DOHH2 (cell line): ENCODE data around the gene NTRK1.

ENCODE experiments used
- H3F3A ChIP-seq: fragments of 200-600 bp; sonication (generic), shearing (Covaris generic); 2 replicates; pipeline ENCODE4 v1.6.0; 2016; ENCODE audit warnings: antibody characterized with exemption, mild to moderate bottlenecking; ENCODE audit not compliant: control insufficient read depth, insufficient read depth
- H3K27ac ChIP-seq: fragments of 200-600 bp; sonication (generic); 2 replicates; pipeline ENCODE4 v1.5.1; 2014; ENCODE audit warnings: low read depth, mild to moderate bottlenecking, low read length, moderate library complexity
- H3K27me3 ChIP-seq: fragments of 200-600 bp; sonication (generic); 2 replicates; pipeline ENCODE4 v1.6.1; 2014; ENCODE audit warnings: mild to moderate bottlenecking, low read length, mixed read lengths; ENCODE audit not compliant: control insufficient read depth
- H3K36me3 ChIP-seq: fragments of 200-600 bp; sonication (generic); 2 replicates; pipeline ENCODE4 v1.6.1; 2014; ENCODE audit warnings: mild to moderate bottlenecking, low read length, moderate library complexity, mixed read lengths; ENCODE audit not compliant: control insufficient read depth
- H3K4me1 ChIP-seq: fragments of 200-600 bp; sonication (generic); 2 replicates; pipeline ENCODE4 v1.6.1; 2014; ENCODE audit warnings: mild to moderate bottlenecking, low read length, mixed read lengths; ENCODE audit not compliant: control insufficient read depth
- H3K4me2 ChIP-seq: fragments of 200-600 bp; sonication (generic); 2 replicates; pipeline ENCODE4 v1.6.0; 2014; ENCODE audit warnings: mild to moderate bottlenecking, low read length, moderate library complexity
- H3K4me3 ChIP-seq: fragments of 200-600 bp; sonication (generic); 2 replicates; pipeline ENCODE4 v1.5.1; 2014; ENCODE audit warnings: mild to moderate bottlenecking, low read length, mixed read lengths
- H3K79me2 ChIP-seq: fragments of 200-600 bp; sonication (generic); 2 replicates; pipeline ENCODE4 v1.6.1; 2014; ENCODE audit warnings: mild to moderate bottlenecking, low read length, mixed read lengths; ENCODE audit not compliant: control insufficient read depth
- H3K9me2 ChIP-seq: fragments of 200-600 bp; sonication (generic); replicated peaks from 2 replicates; pipeline ENCODE4 v1.6.1; 2014; ENCODE audit warnings: mild to moderate bottlenecking, low read length, mixed read lengths; ENCODE audit not compliant: control insufficient read depth
- H3K9me3 ChIP-seq: fragments of 200-600 bp; sonication (generic); 2 replicates; pipeline ENCODE4 v1.6.1; 2014; ENCODE audit warnings: antibody characterized with exemption, low read length, mixed read lengths; ENCODE audit not compliant: control insufficient read depth, insufficient read depth
- H4K20me1 ChIP-seq: fragments of 200-600 bp; sonication (generic); 2 replicates; pipeline ENCODE4 v1.6.0; 2014; ENCODE audit warnings: low read depth, mild to moderate bottlenecking, antibody characterized with exemption, low read length, moderate library complexity; ENCODE audit not compliant: control insufficient read depth, insufficient read depth
- CTCF ChIP-seq: fragments of 200-600 bp; sonication (generic); IDR thresholded peaks from one replicate; pipeline ENCODE4 v1.5.1; 2014; ENCODE audit warnings: antibody characterized with exemption, mild to moderate bottlenecking, low read depth, low read length; ENCODE audit not compliant: poor library complexity, severe bottlenecking
- EZH2phosphoT487 ChIP-seq: fragments of 200-600 bp; sonication (generic); IDR thresholded peaks from 2 replicates; pipeline ENCODE4 v1.6.1; 2017; ENCODE audit warnings: borderline replicate concordance, mild to moderate bottlenecking, antibody characterized with exemption, low read length, moderate library complexity, mixed read lengths

NTRK1 gene

GRCh38 chr1:156922986-156923669 lies 62.5 kb downstream of the NTRK1 start:
- H3K9me3 ChIP-seq = no peaks in the 10 kb centered on the region
- H3F3A ChIP-seq = no peaks in the 10 kb centered on the region
- H3K4me2 ChIP-seq = no peak overlapping the region
- TF ChIP-seq EZH2phosphoT487 (no peak), CTCF (no peak)
- no peak overlapping the region for H3K27ac ChIP-seq
- no peaks in the 10 kb centered on the region for H3K36me3 ChIP-seq
- no peaks in the 10 kb centered on the region for H3K9me2 ChIP-seq
- H3K4me3 ChIP-seq = no peak overlapping the region
- no peaks in the 10 kb centered on the region for H4K20me1 ChIP-seq
- H3K79me2 ChIP-seq = no peaks in the 10 kb centered on the region
- H3K27me3 ChIP-seq = peaks cover 40% of the 10 kb centered on the region
- H3K4me1 ChIP-seq = no peaks in the 10 kb centered on the region

GRCh38 chr1:156923670-156924477 lies 63.2 kb downstream of the NTRK1 start:
- H3K9me2 ChIP-seq = no peaks in the 10 kb centered on the region
- H4K20me1 ChIP-seq = no peaks in the 10 kb centered on the region
- H3K4me3 ChIP-seq = no peak overlapping the region
- no peak overlapping the region for H3K4me2 ChIP-seq
- H3K79me2 ChIP-seq = no peaks in the 10 kb centered on the region
- no peak overlapping the region for H3K27ac ChIP-seq
- no peaks in the 10 kb centered on the region for H3F3A ChIP-seq
- no peaks in the 10 kb centered on the region for H3K36me3 ChIP-seq
- H3K27me3 ChIP-seq = peaks cover 39% of the 10 kb centered on the region
- H3K4me1 ChIP-seq = no peaks in the 10 kb centered on the region
- TF ChIP-seq CTCF (no peak), EZH2phosphoT487 (no peak)
- no peaks in the 10 kb centered on the region for H3K9me3 ChIP-seq

GRCh38 chr1:156924478-156925153 lies 64.0 kb downstream of the NTRK1 start:
- Histone ChIP-seq H3F3A (no peaks in the 10 kb centered on the region), H4K20me1 (no peaks in the 10 kb centered on the region), H3K27ac (no peak overlapping the region), H3K79me2 (no peaks in the 10 kb centered on the region), H3K4me1 (no peaks in the 10 kb centered on the region), H3K27me3 (peaks cover 39% of the 10 kb centered on the region), H3K4me3 (no peak overlapping the region), H3K36me3 (no peaks in the 10 kb centered on the region), H3K4me2 (no peak overlapping the region), H3K9me2 (no peaks in the 10 kb centered on the region), H3K9me3 (no peaks in the 10 kb centered on the region)
- TF ChIP-seq CTCF (no peak), EZH2phosphoT487 (no peak)
